ENCODE results near the gene VN1R5. TPM values are rescaled to one million over a fixed set of nuclear protein-coding genes. Genes with fewer than 3 reads are reported as not detected.
"Not testable (repeated sequence)": the region's sequence is repeated elsewhere in the genome, so short reads cannot be mapped to it uniquely, and the experiment has no call there.

VN1R5 gene
- total and polyA plus RNA-seq, 10 donors: not detected

GRCh38 chr1:247286134-247286670 lies 30.3 kb downstream of the VN1R5 start:
- Histone ChIP-seq H3K9me3 (peaks cover 0 to 20% (median 10%) of the 10 kb centered on the region in 8 donors), H3K4me1 (no peaks in the 10 kb centered on the region), H3K27ac (no peak overlapping the region), H3K27me3 (replicated peaks in 1 of 7) (no peaks in the 10 kb centered on the region), H3K4me3 (no peak overlapping the region), H3K36me3 (no peaks in the 10 kb centered on the region)
- intact Hi-C loops (cut with DNase I; ENCODE audit: low total_unique reads): no loop called here
- WGBS, 5 donors: 93 to 98% (median 96%) methylated on average over 22 to 23 of the region's 23 CpGs
- DNase-seq: no peak
- TF ChIP-seq POLR2AphosphoS5 (IDR thresholded peaks at IDR 0.05) (no peak), CTCF (IDR thresholded peaks at IDR 0.05 in 8 of 11, conservative IDR thresholded peaks at IDR 0.05 in 3 of 11) (no peak), POLR2A (IDR thresholded peaks at IDR 0.05) (no peak)

GRCh38 chr1:247287460-247287859 lies 31.6 kb downstream of the VN1R5 start:
- no peak for DNase-seq
- Histone ChIP-seq H3K9me3 (peaks cover 0 to 20% (median 10%) of the 10 kb centered on the region in 8 donors), H3K4me1 (no peaks in the 10 kb centered on the region), H3K27me3 (replicated peaks in 1 of 7) (no peaks in the 10 kb centered on the region), H3K27ac (no peak overlapping the region), H3K4me3 (no peak overlapping the region), H3K36me3 (no peaks in the 10 kb centered on the region)
- WGBS, 5 donors: 92 to 94% (median 93%) methylated on average over 14 of the region's 14 CpGs
- no peak for TF ChIP-seq POLR2AphosphoS5 (IDR thresholded peaks at IDR 0.05)
- TF ChIP-seq POLR2A (IDR thresholded peaks at IDR 0.05): no peak
- no peak for TF ChIP-seq CTCF (IDR thresholded peaks at IDR 0.05 in 8 of 11, conservative IDR thresholded peaks at IDR 0.05 in 3 of 11)
- intact Hi-C loops (cut with DNase I; ENCODE audit: low total_unique reads): no loop called here

- H3K4me1 ChIP-seq: no peaks in the 10 kb centered on the region
- H3K27ac ChIP-seq: no peak overlapping the region
- H3K4me3 ChIP-seq: no peak overlapping the region
- WGBS, 5 donors: 93 to 100% (median 94%) methylated on average over 5 to 6 of the region's 6 CpGs
- no peaks in the 10 kb centered on the region for H3K27me3 ChIP-seq (replicated peaks in 1 of 7)
- H3K9me3 ChIP-seq: peaks cover 0 to 20% (median 10%) of the 10 kb centered on the region in 8 donors
- no peaks in the 10 kb centered on the region for H3K36me3 ChIP-seq
- no peak for TF ChIP-seq CTCF (IDR thresholded peaks at IDR 0.05 in 8 of 11, conservative IDR thresholded peaks at IDR 0.05 in 3 of 11)
- no peak for TF ChIP-seq POLR2AphosphoS5 (IDR thresholded peaks at IDR 0.05)
- no peak for TF ChIP-seq POLR2A (IDR thresholded peaks at IDR 0.05)
- DNase-seq: no peak
- intact Hi-C loops (cut with DNase I; ENCODE audit: low total_unique reads): no loop called here
Measured at GRCh38 chr1:247288341-247288740, 32.5 kb downstream of the VN1R5 start.

- WGBS, 5 donors: 94 to 97% (median 95%) methylated on average over 19 of the region's 19 CpGs
- H3K36me3 ChIP-seq; H3K4me1 ChIP-seq; H3K4me3 ChIP-seq; H3K27me3 ChIP-seq (replicated peaks in 1 of 7); intact Hi-C loops (cut with DNase I; ENCODE audit: low total_unique reads); DNase-seq; H3K27ac ChIP-seq: not testable (repeated sequence)
- H3K9me3 ChIP-seq: peaks cover 0 to 20% (median 10%) of the 10 kb centered on the region in 8 donors
Measured at GRCh38 chr1:247289274-247289892, 33.5 kb downstream of the VN1R5 start.
